Measurements from ENCODE around the gene RXFP4. TPM values are rescaled to one million over a fixed set of nuclear protein-coding genes. Genes with fewer than 3 reads are reported as not detected.
"Not testable (repeated sequence)": the region's sequence is repeated elsewhere in the genome, so short reads cannot be mapped to it uniquely, and the experiment has no call there.

Gene RXFP4
- total RNA-seq, 4 donors from 2014 or later, result not detected

DNA sequence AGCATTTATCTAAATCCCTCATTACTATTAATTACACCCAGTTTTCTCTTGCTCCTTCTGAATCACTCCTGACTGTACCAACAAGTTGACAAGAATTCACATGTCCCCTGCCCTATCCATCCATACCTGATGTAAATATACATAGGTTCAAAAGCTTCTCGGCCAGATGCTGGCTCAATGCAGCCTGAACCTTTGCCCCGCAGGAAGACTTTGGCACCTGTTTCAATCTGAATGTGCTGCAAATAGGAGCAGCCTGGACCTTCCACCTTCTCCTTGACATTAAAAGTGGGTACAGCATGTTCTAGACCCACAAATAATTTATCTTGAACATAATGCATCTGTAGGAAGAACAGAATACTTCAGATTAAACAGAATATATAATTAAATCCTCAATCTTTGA is 15.9 kb upstream of the RXFP4 start:
- Histone ChIP-seq H3K4me1 (peaks cover 5 to 27% (median 12%) of the 10 kb centered on the region in 4 donors), H3K27me3 (no peaks in the 10 kb centered on the region), H3K27ac (replicated peaks in 1 of 4) (no peak overlapping the region), H3K36me3 (peaks cover 95 to 100% (median 98%) of the 10 kb centered on the region in 4 donors), H3K9me3 (no peaks in the 10 kb centered on the region), H3K4me3 (no peak overlapping the region)
- intact Hi-C loops (cut with DNase I), result no loop called here
- TF ChIP-seq, protein P1, sequence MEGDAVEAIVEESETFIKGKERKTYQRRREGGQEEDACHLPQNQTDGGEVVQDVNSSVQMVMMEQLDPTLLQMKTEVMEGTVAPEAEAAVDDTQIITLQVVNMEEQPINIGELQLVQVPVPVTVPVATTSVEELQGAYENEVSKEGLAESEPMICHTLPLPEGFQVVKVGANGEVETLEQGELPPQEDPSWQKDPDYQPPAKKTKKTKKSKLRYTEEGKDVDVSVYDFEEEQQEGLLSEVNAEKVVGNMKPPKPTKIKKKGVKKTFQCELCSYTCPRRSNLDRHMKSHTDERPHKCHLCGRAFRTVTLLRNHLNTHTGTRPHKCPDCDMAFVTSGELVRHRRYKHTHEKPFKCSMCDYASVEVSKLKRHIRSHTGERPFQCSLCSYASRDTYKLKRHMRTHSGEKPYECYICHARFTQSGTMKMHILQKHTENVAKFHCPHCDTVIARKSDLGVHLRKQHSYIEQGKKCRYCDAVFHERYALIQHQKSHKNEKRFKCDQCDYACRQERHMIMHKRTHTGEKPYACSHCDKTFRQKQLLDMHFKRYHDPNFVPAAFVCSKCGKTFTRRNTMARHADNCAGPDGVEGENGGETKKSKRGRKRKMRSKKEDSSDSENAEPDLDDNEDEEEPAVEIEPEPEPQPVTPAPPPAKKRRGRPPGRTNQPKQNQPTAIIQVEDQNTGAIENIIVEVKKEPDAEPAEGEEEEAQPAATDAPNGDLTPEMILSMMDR (IDR thresholded peaks at IDR 0.05), result no peak
- no peak for TF ChIP-seq POLR2AphosphoS5 (IDR thresholded peaks at IDR 0.05)
- TF ChIP-seq EP300 (IDR thresholded peaks at IDR 0.05), result no peak
- no peak for TF ChIP-seq POLR2A (IDR thresholded peaks at IDR 0.05; ENCODE audit: low read depth)
- no peak for DNase-seq (ENCODE audit: extremely low spot score)
- WGBS, result 80% methylated on average over 2 of the region's 2 CpGs

DNA sequence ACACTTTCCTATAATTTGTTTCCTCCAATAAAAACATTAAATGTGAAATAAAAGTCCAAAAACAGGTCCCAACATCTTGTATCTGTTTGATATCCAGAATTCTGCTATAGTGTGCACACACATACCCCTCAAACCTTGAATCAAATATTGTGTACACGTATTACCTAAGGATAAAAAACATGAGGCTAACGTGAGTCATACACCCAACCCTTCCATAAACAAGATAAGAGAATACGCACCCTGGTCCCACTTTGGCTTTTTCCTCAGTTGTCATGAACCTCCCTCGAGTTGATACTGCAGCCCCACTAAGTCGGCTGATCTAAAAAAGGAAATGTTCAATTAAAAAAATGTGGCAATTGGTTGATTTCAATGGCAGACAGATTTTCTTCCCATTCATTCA is 12.4 kb upstream of the RXFP4 start:
- DNase-seq (ENCODE audit: extremely low spot score), result no peak
- 73% methylated on average over 5 of the region's 5 CpGs for WGBS
- H3K4me3 ChIP-seq, result no peak overlapping the region
- intact Hi-C loops (cut with DNase I), result no loop called here
- no peaks in the 10 kb centered on the region for H3K9me3 ChIP-seq
- H3K4me1 ChIP-seq, result peaks cover 38 to 51% (median 44%) of the 10 kb centered on the region in 4 donors
- H3K27ac ChIP-seq (replicated peaks in 1 of 4), result no peak overlapping the region
- no peaks in the 10 kb centered on the region for H3K27me3 ChIP-seq
- no peak for TF ChIP-seq POLR2AphosphoS5 (IDR thresholded peaks at IDR 0.05)
- no peak for TF ChIP-seq POLR2A (IDR thresholded peaks at IDR 0.05; ENCODE audit: low read depth)
- TF ChIP-seq EP300 (IDR thresholded peaks at IDR 0.05), result no peak
- TF ChIP-seq, protein P1 (IDR thresholded peaks at IDR 0.05), result no peak
- H3K36me3 ChIP-seq, result peaks cover 63 to 96% (median 83%) of the 10 kb centered on the region in 4 donors

DNA sequence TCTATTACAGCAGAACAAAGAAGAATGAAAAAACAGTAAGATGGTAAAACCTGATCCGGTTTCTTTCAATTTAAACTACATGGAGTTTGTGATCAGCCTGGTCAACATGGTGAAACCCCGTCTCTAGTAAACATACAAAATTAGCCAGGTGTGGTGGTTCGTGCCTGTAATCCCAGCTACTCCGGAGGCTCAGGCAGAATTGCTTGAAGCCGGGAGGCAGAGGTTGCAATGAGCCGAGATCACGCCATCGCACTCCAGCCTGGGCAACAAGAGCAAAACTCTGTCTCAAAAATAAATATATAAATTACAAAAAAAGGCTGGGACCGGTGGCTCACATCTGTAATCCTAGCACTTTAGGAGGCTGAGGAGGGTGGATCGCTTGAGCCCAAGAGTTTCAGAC is 10.7 kb upstream of the RXFP4 start:
- Histone ChIP-seq H3K4me1 (peaks cover 41 to 52% (median 51%) of the 10 kb centered on the region in 4 donors), H3K36me3 (peaks cover 46 to 79% (median 66%) of the 10 kb centered on the region in 4 donors), H3K27ac (replicated peaks in 1 of 4) (peak overlapping the region in 1 of 4 donors; percentile 21), H3K4me3 (peak overlapping the region in 3 of 4 donors; percentile 10 to 29 (median 12))
- WGBS, result 72% methylated on average over 10 of the region's 10 CpGs
- H3K27me3 ChIP-seq; intact Hi-C loops (cut with DNase I); H3K9me3 ChIP-seq; DNase-seq (ENCODE audit: extremely low spot score): not testable (repeated sequence)

DNA sequence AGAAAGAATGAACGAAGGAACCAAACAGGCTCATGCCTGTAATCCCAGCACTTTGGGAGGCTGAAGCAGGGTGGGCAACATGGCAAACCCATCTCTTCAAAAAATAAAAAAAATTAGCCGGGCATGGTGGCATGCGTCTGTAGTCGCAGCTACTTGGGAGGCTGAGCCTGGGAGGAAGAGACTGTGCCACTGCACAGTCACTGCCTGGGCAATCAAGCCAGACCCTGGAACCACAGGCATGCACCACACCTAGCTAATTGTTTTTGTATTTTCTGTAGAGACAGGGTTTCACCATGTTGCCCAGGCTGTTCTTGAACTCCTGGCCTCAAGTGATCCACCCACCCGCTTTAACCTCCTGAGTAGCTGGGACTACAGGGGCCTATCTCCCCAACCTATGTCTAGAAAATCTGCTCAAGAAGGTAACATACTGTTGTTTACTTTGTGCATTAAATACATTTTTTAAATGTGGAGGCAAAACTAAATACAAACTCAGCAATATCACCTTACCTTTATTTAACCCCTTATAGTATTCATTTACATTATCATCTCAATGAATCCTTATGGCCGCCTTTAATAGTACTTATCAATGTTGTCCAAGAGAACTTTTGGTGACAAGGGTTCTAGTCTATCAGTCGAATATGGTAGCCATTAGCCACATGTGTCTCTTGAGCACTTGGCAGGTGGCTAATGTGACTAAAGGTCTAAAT is 10.0 kb upstream of the RXFP4 start:
- intact Hi-C loops (cut with DNase I), result no loop called here
- peak overlapping the region in 1 of 4 donors; percentile 21 for H3K27ac ChIP-seq (replicated peaks in 1 of 4)
- H3K36me3 ChIP-seq, result peaks cover 39 to 71% (median 59%) of the 10 kb centered on the region in 4 donors
- DNase-seq (ENCODE audit: extremely low spot score), result no peak
- peaks cover 41 to 52% (median 51%) of the 10 kb centered on the region in 4 donors for H3K4me1 ChIP-seq
- H3K27me3 ChIP-seq, result no peaks in the 10 kb centered on the region
- WGBS, result 72% methylated on average over 7 of the region's 7 CpGs
- peak overlapping the region in 3 of 4 donors; percentile 10 to 29 (median 12) for H3K4me3 ChIP-seq
- TF ChIP-seq POLR2AphosphoS5 (IDR thresholded peaks at IDR 0.05) (no peak), EP300 (IDR thresholded peaks at IDR 0.05) (no peak), POLR2A (IDR thresholded peaks at IDR 0.05; ENCODE audit: low read depth) (no peak)
- TF ChIP-seq, protein P1 (IDR thresholded peaks at IDR 0.05), result no peak
- no peaks in the 10 kb centered on the region for H3K9me3 ChIP-seq

DNA sequence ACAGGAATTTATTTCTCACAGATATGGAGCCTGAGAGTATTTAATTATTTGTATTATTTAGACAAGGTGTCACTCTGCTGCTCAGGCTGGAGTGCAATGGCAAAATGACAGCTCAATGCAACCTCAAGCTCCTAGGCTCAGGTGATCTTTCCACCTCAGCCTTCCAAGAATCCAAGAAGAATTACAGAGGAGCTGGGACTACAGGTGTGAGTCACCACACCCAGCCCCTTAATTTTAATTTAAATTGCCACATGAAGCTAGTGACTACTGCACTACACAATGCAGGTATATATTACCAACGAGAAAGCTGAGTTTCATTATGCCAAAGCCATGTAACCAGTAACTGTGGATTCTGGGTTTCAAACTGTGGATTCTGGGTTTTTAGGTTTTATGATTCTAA is 9.4 kb upstream of the RXFP4 start:
- DNase-seq (ENCODE audit: extremely low spot score), result no peak
- Histone ChIP-seq H3K27ac (replicated peaks in 1 of 4) (no peak overlapping the region), H3K4me1 (peaks cover 41 to 52% (median 51%) of the 10 kb centered on the region in 4 donors), H3K9me3 (no peaks in the 10 kb centered on the region), H3K4me3 (no peak overlapping the region), H3K36me3 (peaks cover 33 to 65% (median 53%) of the 10 kb centered on the region in 4 donors), H3K27me3 (no peaks in the 10 kb centered on the region)
- intact Hi-C loops (cut with DNase I), result no loop called here
- WGBS, result 56% methylated on average over 1 of the region's 1 CpG
- TF ChIP-seq EP300 (IDR thresholded peaks at IDR 0.05), result no peak
- no peak for TF ChIP-seq POLR2A (IDR thresholded peaks at IDR 0.05; ENCODE audit: low read depth)
- TF ChIP-seq, protein P1 (IDR thresholded peaks at IDR 0.05), result no peak
- no peak for TF ChIP-seq POLR2AphosphoS5 (IDR thresholded peaks at IDR 0.05)
